ENCODE results near the gene SCG2.

Gene SCG2

GRCh38 chr2:223602972-223603371, 811 bp upstream of the SCG2 start:
- no peak for DNase-seq (ENCODE audit: low spot score)
- TF ChIP-seq, protein P1, sequence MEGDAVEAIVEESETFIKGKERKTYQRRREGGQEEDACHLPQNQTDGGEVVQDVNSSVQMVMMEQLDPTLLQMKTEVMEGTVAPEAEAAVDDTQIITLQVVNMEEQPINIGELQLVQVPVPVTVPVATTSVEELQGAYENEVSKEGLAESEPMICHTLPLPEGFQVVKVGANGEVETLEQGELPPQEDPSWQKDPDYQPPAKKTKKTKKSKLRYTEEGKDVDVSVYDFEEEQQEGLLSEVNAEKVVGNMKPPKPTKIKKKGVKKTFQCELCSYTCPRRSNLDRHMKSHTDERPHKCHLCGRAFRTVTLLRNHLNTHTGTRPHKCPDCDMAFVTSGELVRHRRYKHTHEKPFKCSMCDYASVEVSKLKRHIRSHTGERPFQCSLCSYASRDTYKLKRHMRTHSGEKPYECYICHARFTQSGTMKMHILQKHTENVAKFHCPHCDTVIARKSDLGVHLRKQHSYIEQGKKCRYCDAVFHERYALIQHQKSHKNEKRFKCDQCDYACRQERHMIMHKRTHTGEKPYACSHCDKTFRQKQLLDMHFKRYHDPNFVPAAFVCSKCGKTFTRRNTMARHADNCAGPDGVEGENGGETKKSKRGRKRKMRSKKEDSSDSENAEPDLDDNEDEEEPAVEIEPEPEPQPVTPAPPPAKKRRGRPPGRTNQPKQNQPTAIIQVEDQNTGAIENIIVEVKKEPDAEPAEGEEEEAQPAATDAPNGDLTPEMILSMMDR (IDR thresholded peaks at IDR 0.05; ENCODE audit: extremely low read depth, insufficient read depth, missing control alignments), result no peak
- in situ Hi-C loops (cut with MboI; ENCODE audit: low pct_unique_long_range_greater_than_20kb, low sequenced_read_pairs, unreplicated experiment), result no loop called here

- TF ChIP-seq, protein P1 (IDR thresholded peaks at IDR 0.05; ENCODE audit: extremely low read depth, insufficient read depth, missing control alignments), result no peak
- DNase-seq (ENCODE audit: low spot score), result no peak
- in situ Hi-C loops (cut with MboI; ENCODE audit: low pct_unique_long_range_greater_than_20kb, low sequenced_read_pairs, unreplicated experiment), result no loop called here
Measured at GRCh38 chr2:223601018-223601417, 1.1 kb downstream of the SCG2 start.

DNA sequence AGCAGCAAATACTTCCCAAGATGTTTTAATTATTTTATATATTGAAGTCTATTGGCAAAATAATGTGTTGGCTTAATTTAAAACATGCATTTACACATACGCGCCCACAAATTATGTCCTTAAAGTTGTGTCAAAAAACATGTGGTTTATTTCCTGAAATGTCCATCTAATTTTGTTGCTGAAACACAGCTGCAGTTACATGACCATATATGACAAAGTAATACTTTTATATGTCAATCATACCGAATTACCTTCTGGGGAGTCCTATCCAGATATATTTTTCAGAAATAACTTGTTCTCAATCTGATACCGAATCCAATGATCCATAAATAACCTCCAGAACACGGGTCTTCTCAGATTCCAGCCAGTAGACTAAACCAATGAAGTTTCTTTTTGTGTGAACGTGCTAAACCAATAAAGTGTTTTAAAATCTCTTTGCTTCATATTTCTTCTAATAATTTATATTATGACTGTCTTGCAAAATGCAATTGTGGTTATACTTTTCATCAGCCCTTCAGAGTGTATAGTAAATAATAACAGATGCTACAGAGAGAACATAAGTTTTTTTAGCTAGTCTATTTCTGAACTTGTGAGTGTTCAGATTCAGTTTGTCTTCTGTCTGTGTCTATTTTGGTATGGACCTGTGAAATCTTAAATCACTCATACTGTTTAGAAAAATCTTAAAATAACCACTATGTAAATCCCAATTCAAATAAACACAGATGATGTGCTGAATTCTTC, 2.4 kb downstream of the SCG2 start:
- in situ Hi-C loops (cut with MboI; ENCODE audit: low pct_unique_long_range_greater_than_20kb, low sequenced_read_pairs, unreplicated experiment), result no loop called here
- no peak for DNase-seq (ENCODE audit: low spot score)

DNA sequence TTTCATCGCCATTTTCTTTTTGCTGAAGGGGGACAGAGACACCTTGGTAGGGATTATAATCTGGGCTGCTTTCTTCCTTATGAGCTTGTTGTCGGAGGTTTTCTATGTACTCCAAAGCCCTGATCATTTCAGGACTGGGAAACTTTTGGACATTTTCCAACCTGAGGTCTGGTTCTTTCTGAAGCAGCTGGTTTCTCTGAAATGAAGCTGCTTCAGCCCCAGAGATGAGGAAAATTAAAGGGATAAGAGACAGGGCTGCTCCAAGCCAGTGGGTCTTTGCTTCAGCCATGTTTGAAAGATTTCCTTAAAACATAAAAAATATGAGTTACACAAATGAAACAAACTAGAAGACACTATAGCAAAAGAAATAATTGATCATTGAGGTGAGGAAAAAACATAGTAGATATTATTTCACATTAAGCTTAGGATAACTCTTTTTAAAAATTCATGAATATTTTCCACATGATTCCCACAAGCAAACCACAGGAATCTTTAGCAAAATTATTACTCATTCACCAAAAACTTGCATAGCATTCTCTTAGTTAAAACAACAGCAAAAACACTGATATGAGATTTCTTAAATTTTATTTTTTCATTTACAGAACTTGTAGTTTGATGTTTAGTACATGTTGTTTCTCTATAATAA, 3.0 kb downstream of the SCG2 start:
- no peak for DNase-seq (ENCODE audit: low spot score)
- in situ Hi-C loops (cut with MboI; ENCODE audit: low pct_unique_long_range_greater_than_20kb, low sequenced_read_pairs, unreplicated experiment), result no loop called here
- TF ChIP-seq, protein P1 (IDR thresholded peaks at IDR 0.05; ENCODE audit: extremely low read depth, insufficient read depth, missing control alignments), result no peak

More for the DNA sequence above, 2.4 kb downstream of the SCG2 start:
- TF ChIP-seq, protein P1 (IDR thresholded peaks at IDR 0.05; ENCODE audit: extremely low read depth, insufficient read depth, missing control alignments), result no peak

DNA sequence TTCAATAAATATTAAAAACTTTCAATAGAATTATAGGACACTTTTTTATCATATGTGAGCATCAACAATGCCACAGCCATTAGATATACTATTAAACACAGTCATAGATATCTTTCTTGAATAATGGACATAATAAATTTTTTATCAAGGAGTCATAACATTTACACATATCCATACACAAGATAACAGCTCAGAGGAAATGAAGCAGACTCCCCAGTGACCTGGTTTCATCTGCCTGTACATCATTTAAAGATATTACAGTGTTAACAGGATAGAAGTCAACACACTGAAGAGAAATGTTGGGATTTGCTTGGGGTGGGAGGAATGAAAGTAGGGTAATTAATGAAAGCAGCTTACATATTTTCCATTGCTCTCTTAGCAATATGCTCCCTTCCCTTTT, 5.1 kb downstream of the SCG2 start:
- in situ Hi-C loops (cut with MboI; ENCODE audit: low pct_unique_long_range_greater_than_20kb, low sequenced_read_pairs, unreplicated experiment), result no loop called here
- TF ChIP-seq, protein P1 (IDR thresholded peaks at IDR 0.05; ENCODE audit: extremely low read depth, insufficient read depth, missing control alignments), result no peak
- no peak for DNase-seq (ENCODE audit: low spot score)

DNA sequence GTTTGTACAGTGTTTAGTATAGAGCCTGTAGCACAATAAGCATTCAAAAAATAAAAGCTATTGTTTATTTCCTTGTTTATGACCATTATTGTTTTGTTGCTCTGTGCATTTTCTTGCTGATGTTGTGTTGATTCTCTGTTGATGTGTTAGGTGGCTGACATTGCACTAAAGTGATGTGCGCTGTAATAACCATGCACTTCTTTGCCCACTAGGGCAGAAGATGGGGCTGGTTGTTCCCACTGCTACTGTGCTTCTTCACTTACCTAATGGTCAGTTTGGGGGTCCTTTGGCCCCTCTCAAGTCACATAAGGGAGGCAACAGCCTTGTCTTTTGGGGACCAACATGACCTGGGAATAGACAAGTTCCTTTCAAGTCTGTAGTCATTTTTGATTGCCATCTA, 6.0 kb downstream of the SCG2 start:
- TF ChIP-seq, protein P1 (IDR thresholded peaks at IDR 0.05; ENCODE audit: extremely low read depth, insufficient read depth, missing control alignments), result no peak
- in situ Hi-C loops (cut with MboI; ENCODE audit: low pct_unique_long_range_greater_than_20kb, low sequenced_read_pairs, unreplicated experiment), result no loop called here
- no peak for DNase-seq (ENCODE audit: low spot score)

All from GM13977 (cell line).